Measurements from ENCODE around the gene KCNMA1.

KCNMA1 gene

GRCh38 chr10:76917071-76917470 lies 720.5 kb downstream of the KCNMA1 start:
- no peak for DNase-seq (ENCODE audit: low read depth, low spot score)

GRCh38 chr10:76916536-76916935 lies 721.1 kb downstream of the KCNMA1 start:
- peak; percentile 27 for DNase-seq (ENCODE audit: low read depth, low spot score)

GRCh38 chr10:76915316-76915715 lies 722.3 kb downstream of the KCNMA1 start:
- peak; percentile 49 for DNase-seq (ENCODE audit: low read depth, low spot score)

GRCh38 chr10:76911184-76911583 lies 726.4 kb downstream of the KCNMA1 start:
- peak; percentile 18 for DNase-seq (ENCODE audit: low read depth, low spot score)

- DNase-seq (ENCODE audit: low read depth, low spot score) = no peak
Observed at GRCh38 chr10:76910184-76910962, 727.2 kb downstream of the KCNMA1 start.

GRCh38 chr10:76906256-76906655 lies 731.4 kb downstream of the KCNMA1 start:
- no peak for DNase-seq (ENCODE audit: low read depth, low spot score)

- no peak for DNase-seq (ENCODE audit: low read depth, low spot score)
Observed at GRCh38 chr10:76905251-76905650, 732.4 kb downstream of the KCNMA1 start.

- no peak for DNase-seq (ENCODE audit: low read depth, low spot score)
Observed at GRCh38 chr10:76903387-76903945, 734.1 kb downstream of the KCNMA1 start.

- DNase-seq (ENCODE audit: low read depth, low spot score) = peak; percentile 51
Observed at GRCh38 chr10:76902949-76903348, 734.7 kb downstream of the KCNMA1 start.

- DNase-seq (ENCODE audit: low read depth, low spot score) = no peak
Observed at GRCh38 chr10:76901701-76902100, 735.9 kb downstream of the KCNMA1 start.

- DNase-seq (ENCODE audit: low read depth, low spot score) = no peak
Observed at GRCh38 chr10:76899490-76899889, 738.1 kb downstream of the KCNMA1 start.

GRCh38 chr10:76892766-76893479 lies 744.7 kb downstream of the KCNMA1 start:
- peak; percentile 26 for DNase-seq (ENCODE audit: low read depth, low spot score)

GRCh38 chr10:76887223-76888010 lies 750.2 kb downstream of the KCNMA1 start:
- no peak for DNase-seq (ENCODE audit: low read depth, low spot score)

- peak; percentile 38 for DNase-seq (ENCODE audit: low read depth, low spot score)
Observed at GRCh38 chr10:76885816-76886215, 751.8 kb downstream of the KCNMA1 start.

- no peak for DNase-seq (ENCODE audit: low read depth, low spot score)
Observed at GRCh38 chr10:76884673-76885275, 752.8 kb downstream of the KCNMA1 start.

- DNase-seq (ENCODE audit: low read depth, low spot score) = no peak
Observed at GRCh38 chr10:76883596-76883995, 754.0 kb downstream of the KCNMA1 start.

GRCh38 chr10:76882796-76883195 lies 754.8 kb downstream of the KCNMA1 start:
- no peak for DNase-seq (ENCODE audit: low read depth, low spot score)

GRCh38 chr10:76882245-76882644 lies 755.4 kb downstream of the KCNMA1 start:
- DNase-seq (ENCODE audit: low read depth, low spot score) = no peak

- DNase-seq (ENCODE audit: low read depth, low spot score) = no peak
Observed at GRCh38 chr10:76881477-76882220, 756.0 kb downstream of the KCNMA1 start.

- DNase-seq (ENCODE audit: low read depth, low spot score) = no peak
Observed at GRCh38 chr10:76880931-76881330, 756.7 kb downstream of the KCNMA1 start.

Data from astrocyte of the hippocampus (primary cell).